Type B pancreatic cell (in vitro differentiated cells): ENCODE measurements around the gene FAM219B. TPM values are rescaled to one million over a fixed set of nuclear protein-coding genes. Genes with fewer than 3 reads are reported as not detected.

Experiments used
- DNase-seq: peaks from one replicate; pipeline ENCODE4 v3.0.0; 2021; ENCODE audit warnings: mixed read lengths; ENCODE audit not compliant: unreplicated experiment; ENCODE audit errors: extremely low spot score
- H3K27ac Mint-ChIP-seq: 2 replicates; pipeline ENCODE4 v1.8.0; 2021; ENCODE audit warnings: mild to moderate bottlenecking, mixed read lengths
- H3K27me3 Mint-ChIP-seq: 2 replicates; pipeline ENCODE4 v1.8.0; 2021; ENCODE audit warnings: mixed read lengths
- H3K36me3 Mint-ChIP-seq: 2 replicates; pipeline ENCODE4 v1.8.0; 2021; ENCODE audit warnings: mixed read lengths
- H3K4me1 Mint-ChIP-seq: one replicate; pipeline ENCODE4 v1.8.0; 2021; ENCODE audit warnings: mixed read lengths; ENCODE audit not compliant: unreplicated experiment
- H3K4me3 Mint-ChIP-seq: 2 replicates; pipeline ENCODE4 v1.8.0; 2021; ENCODE audit warnings: mild to moderate bottlenecking, mixed read lengths
- H3K9me3 Mint-ChIP-seq: 2 replicates; pipeline ENCODE4 v1.8.0; 2021; ENCODE audit warnings: mixed read lengths
- CTCF ChIP-seq: fragments of 200-600 bp; sonication (generic); conservative IDR thresholded peaks from 2 replicates; pipeline ENCODE4 v1.5.0; 2021; ENCODE audit warnings: antibody characterized with exemption, mild to moderate bottlenecking
- total RNA-seq: library from RNA; stranded (reverse); gene quantifications from 2 replicates; pipeline ENCODE4 v1.2.1, GENCODE V29; 2021; ENCODE audit warnings: low replicate concordance

The FAM219B gene
- total RNA-seq, 1 donor from 2014 or later = 117 TPM

- no peak for TF ChIP-seq CTCF
- H3K27ac Mint-ChIP-seq = peak overlapping the region; percentile 73
- no peaks in the 10 kb centered on the region for H3K9me3 Mint-ChIP-seq
- no peak overlapping the region for H3K4me3 Mint-ChIP-seq
- no peak for DNase-seq
- H3K36me3 Mint-ChIP-seq = peaks cover 3% of the 10 kb centered on the region
- no peaks in the 10 kb centered on the region for H3K27me3 Mint-ChIP-seq
- peaks cover 9% of the 10 kb centered on the region for H3K4me1 Mint-ChIP-seq
These were observed 49.5 kb downstream of the FAM219B start for GRCh38 chr15:74857082-74857655.

GRCh38 chr15:74856537-74856936 is 50.1 kb downstream of the FAM219B start:
- H3K27me3 Mint-ChIP-seq = no peaks in the 10 kb centered on the region
- H3K36me3 Mint-ChIP-seq = peaks cover 3% of the 10 kb centered on the region

GRCh38 chr15:74855857-74856256 is 50.8 kb downstream of the FAM219B start:
- no peak for DNase-seq
- Mint-ChIP-seq H3K4me3 (no peak overlapping the region), H3K27ac (no peak overlapping the region), H3K27me3 (no peaks in the 10 kb centered on the region), H3K4me1 (peaks cover 9% of the 10 kb centered on the region), H3K9me3 (no peaks in the 10 kb centered on the region), H3K36me3 (peaks cover 3% of the 10 kb centered on the region)
- no peak for TF ChIP-seq CTCF

More at GRCh38 chr15:74856537-74856936, 50.1 kb downstream of the FAM219B start:
- Mint-ChIP-seq H3K4me1 (peaks cover 9% of the 10 kb centered on the region), H3K27ac (no peak overlapping the region), H3K4me3 (no peak overlapping the region), H3K9me3 (no peaks in the 10 kb centered on the region)
- no peak for TF ChIP-seq CTCF
- DNase-seq = no peak

- Mint-ChIP-seq H3K36me3 (peaks cover 3% of the 10 kb centered on the region), H3K4me3 (no peak overlapping the region), H3K27me3 (no peaks in the 10 kb centered on the region), H3K9me3 (no peaks in the 10 kb centered on the region), H3K4me1 (peaks cover 9% of the 10 kb centered on the region), H3K27ac (no peak overlapping the region)
- TF ChIP-seq CTCF = no peak
- DNase-seq = no peak
These were observed 52.1 kb downstream of the FAM219B start for GRCh38 chr15:74854453-74855022.

- H3K27me3 Mint-ChIP-seq = no peaks in the 10 kb centered on the region
- no peak overlapping the region for H3K4me3 Mint-ChIP-seq
- H3K4me1 Mint-ChIP-seq = peaks cover 2% of the 10 kb centered on the region
- no peaks in the 10 kb centered on the region for H3K9me3 Mint-ChIP-seq
- no peak overlapping the region for H3K27ac Mint-ChIP-seq
- peaks cover 8% of the 10 kb centered on the region for H3K36me3 Mint-ChIP-seq
- TF ChIP-seq CTCF = no peak
- no peak for DNase-seq
These were observed 54.7 kb downstream of the FAM219B start for GRCh38 chr15:74851960-74852359.
